GM19023 (cell line): ENCODE data around the gene SPPL3.
"Not testable (repeated sequence)": the region's sequence is repeated elsewhere in the genome, so short reads cannot be mapped to it uniquely, and the experiment has no call there.

ENCODE experiments used
- ATAC-seq: cut with Tn5 transposase; IDR thresholded peaks from one replicate; pipeline ENCODE4 v1.9.1; 2021; ENCODE audit warnings: mild to moderate bottlenecking, moderate library complexity; ENCODE audit not compliant: unreplicated experiment

Gene SPPL3

DNA sequence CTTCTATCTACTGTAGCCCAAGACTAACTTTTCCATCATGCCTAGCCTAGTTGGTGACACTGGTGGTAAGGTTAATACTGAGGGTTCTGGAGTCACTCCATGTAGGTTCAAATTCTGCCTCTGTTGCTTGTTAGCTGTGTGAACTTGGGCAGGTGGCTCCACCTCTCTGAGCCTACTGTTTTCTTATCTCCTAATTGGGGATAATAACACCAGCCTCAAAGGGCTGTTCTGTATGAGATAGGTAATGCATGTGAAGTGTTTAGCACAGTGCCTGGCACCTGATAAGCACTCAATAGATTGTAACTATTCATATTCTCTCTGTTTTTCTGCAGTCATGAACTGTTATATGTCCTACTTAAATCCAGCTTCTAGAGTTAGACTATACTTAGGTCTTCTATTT, 17.5 kb upstream of the SPPL3 start:
- no peak for ATAC-seq

DNA sequence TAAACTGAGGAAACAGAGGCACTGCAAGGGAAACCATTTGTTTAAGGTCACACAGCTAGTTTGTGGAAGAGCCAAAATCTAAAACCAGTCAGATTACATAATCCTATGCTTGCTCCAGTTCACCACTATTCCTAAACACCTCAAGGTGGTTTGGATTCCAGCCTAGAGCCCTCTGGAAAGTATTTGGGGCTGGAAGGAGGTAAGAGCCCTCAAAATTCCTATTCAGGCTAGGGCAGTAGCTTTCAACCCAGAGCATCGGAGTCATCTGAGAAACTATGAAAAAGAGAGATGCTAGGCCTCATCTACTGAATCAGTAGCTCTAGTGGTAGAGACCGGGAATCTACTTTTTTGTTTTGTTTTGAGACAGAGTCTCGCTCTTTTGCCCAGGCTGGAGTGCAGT, 16.0 kb upstream of the SPPL3 start:
- ATAC-seq, result no peak

DNA sequence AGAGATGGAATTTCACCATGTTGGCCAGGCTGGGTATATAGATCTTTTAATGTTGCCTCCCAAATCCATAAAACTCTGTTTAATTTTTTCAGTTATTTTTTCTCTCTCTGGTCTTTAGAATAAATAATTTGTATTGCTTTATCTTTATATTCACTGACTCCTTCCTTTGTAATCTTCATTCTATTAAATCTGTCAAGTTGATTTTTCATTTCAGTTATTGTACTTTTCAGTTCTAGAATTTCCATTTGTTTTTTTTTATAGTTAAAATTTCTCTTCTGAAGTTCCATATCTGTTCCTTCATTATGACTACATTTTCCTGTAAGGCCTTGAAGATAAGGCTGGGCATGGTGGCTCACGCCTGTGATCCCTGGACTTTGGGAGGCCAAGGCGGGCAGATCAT, 13.6 kb upstream of the SPPL3 start:
- ATAC-seq, result no peak

DNA sequence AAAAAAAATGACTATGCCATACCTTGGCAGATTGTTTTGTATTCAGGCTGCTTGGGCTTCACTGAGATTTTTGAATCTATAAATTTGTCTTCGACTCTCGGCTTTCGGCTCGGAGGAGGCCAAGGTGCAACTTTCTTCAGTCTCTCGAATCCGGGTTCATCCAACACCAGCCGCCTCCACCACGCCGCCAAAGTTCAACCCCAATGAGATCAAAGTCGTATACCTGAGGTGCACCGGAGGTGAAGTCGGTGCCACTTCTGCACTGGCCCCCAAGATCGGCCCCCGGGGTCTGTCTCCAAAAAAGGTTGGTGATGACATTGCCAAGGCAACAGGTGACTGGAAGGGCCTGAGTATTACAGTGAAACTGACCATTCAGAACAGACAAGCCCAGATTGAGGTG, 12.4 kb upstream of the SPPL3 start:
- ATAC-seq, result no peak

DNA sequence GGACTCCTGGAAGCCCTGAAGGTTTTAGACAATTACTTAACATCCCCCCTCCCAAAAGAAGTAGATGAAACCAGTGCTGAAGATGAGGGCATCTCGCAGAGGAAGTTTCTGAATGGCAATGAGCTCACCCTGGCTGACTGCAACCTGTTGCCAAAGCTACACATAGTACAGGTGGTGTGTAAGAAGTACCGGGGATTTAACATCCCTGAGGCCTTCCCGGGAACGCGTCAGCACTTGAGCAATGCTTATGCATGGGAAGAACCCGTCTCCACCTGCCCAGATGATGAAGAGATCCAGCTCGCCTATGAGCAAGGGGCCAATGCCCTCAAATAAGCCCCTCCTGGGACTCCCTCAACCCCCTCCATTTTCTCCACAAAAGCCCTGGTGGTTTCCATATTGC, 10.6 kb upstream of the SPPL3 start:
- no peak for ATAC-seq

DNA sequence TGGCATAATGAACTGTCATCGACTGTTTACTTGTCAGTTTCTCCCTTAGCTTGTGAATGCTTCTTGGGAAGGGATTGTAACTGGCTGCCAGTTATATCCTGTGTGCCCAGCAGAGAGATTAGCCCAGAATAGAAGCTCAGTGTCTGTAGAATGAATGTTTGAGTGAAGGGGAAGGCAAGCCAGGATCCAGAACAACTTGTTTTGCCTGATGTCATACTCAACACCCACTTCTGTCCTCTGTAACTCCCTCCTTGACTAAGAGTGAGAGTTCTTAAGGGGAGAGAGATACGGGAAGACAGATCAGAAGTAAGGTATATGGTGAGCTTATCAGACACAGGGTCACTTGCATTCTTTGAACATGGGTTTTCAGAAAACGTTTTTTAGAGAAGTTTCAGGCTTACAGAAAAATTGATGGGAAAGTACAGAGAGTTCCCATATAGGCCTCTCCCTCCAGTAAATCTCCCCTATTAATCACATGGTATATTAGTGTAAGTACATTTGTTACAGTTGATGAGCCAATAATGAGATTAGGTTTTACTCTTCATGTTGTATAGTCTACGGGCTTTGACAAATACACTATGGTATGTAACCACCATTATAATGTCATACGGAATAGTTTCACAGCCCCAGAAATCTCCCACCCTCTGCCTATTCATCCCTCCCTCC, 5.6 kb upstream of the SPPL3 start:
- ATAC-seq, result no peak

DNA sequence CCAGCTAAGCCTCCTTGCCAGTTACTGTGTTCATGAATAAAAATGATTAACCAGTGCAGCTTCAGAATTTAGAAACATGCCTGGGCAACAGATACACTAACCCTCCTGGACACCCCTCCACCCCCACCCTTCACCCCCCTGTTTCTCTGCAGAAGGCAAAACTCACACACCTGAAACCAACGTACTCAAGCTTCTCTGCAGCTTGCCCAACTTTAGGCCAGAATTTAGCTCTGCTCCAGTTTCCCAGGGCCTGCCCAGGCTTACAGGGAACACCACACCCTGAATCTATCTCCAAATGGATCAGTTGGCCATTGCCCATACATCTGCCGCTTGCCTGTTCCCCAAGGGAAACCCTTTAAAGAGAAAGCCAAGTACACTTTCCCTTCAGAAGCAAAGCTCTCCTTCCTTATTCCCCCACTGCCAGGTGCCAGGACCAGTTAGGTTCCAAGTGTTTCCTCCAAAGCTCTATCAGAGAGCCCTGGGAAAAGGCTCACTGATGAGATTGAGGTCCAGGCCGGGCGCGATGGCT, 1.8 kb upstream of the SPPL3 start:
- ATAC-seq, result no peak

DNA sequence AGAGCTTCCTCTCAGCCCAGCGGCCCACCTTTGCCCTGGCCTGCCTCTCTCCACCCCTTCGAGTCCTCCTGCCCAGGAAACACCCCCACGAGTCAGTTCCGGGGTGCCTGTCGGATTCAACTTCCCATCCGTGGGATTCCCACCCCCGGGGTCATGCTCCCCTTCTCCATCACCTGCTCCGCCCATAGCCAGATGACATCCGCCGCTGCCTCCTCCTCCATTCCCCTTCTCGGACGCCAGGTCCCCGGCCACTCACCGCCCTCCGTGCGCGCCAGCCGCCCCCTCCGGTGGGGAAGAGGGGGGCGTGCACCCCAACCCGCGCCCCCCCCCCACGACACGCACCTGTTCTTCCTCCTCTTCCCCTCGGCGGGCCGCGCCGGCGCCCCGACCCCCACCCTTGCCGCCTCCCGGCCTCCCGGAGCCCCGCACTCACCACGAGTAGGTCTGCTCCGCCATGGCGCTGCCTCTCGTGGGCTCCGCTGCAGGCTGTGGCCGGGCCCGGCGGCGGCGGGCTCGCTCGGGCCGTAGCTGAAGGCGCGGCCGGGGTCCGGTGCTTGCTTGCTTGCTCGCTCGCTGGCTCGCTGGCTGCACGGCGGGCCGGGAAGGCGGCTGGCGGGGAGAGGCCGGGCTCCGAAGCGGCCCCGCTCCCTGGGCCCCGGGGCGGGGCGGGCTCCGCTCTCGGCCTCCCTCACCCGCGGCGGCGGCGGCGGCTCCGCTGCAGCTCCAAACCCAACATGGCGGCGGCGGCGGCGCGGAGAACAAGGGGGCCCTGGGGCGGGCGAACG, 554 bp downstream of the SPPL3 start:
- peak; percentile 47 for ATAC-seq

DNA sequence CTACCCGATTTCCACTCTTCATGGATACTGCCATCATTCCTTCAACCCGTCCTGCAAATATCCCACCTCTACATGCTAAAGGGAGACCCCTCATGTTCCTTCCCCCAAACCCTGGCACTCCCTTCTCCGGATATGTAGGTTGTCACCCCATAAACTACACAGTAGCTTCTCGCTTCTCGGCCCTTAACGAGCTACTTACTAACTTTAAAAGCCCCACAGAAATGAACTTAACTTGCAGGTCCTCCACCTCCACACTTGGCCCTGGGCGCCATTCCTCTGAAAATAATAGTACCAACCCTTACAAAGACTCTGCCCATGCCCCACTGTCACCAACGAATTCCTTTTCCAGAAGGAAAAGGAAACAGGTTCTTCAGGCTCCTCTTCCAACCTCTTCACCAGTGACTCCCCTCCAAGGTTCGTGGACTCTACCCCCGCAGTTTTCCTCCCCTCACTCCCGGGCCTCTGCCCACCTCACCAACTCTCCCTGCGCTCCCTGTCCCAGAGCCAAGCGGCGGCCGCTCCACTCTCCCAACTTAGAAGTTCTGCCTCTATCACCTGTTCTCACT, 1.2 kb downstream of the SPPL3 start:
- ATAC-seq, result no peak

DNA sequence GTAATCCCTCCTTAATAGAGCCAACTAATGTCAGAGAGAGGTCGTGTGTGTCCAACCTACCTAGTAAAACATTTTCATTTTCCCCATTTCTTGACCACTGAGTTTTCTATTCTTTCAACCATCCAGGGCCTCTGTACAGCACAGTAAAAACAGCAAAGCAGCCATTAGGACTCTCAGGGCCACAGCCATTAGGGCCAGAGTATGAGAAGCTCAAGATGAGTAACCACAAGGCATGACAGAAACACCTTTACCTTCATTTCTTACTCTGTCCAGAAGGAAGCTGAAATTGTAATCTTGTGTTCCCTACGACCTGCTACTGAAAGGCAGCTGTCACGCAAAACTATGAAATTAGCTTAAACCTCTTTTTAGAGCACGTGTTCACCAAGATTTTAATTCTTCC, 2.3 kb downstream of the SPPL3 start:
- ATAC-seq, result no peak

DNA sequence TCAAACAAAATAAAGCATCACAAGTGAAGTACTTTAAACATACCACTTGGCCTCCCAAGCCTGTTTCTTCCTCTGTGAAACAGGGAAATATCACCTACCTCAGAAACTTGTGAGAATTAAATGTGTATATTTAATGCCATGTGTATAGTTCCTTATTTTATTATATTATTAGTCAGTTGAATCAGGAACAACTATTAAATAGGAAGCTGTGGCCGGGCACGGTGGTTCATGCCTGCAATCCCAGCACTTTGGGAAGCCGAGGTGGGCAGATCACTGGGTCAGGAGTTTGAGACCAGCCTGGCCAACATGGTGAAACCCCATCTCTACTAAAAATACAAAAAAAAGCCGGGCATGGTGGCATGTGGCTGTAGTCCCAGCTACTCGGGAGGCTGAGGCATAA, 3.1 kb downstream of the SPPL3 start:
- not testable (repeated sequence) for ATAC-seq

DNA sequence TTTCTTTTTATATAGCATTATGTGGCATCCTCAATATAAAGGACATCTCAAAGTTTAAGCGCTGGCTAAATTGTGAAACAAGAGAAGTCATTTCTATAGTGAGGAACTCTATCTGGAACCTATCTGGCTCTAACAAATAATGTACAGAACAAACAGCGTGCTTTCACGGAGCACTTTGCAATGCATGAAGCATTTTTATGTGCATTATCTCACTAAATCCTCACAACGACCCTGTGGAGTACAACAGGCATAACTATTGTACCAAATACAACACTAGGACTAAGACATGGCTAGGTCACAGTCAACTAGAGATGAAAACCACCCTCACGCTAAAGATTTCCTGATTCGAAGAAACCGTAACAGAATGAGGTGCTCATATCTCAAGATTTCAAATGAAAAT, 8.6 kb downstream of the SPPL3 start:
- no peak for ATAC-seq

DNA sequence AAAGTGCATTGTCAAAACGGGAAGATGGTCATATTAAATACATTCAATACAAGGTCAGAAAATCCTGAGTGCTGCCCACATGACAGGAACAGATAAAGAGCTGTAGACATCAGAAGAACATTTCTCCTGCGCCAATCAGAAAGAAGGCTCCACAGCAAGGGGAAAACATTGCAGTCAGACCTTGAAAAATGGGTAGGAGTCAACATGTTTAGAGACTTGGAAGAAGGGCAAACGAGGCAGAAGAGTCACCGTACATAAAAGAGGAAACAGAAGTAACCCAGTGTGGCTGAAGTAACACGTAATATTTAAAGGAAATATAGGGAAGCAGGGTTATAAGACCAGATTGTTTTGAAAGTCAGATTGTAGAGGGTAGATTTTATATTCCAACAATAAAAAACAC, 11.9 kb downstream of the SPPL3 start:
- no peak for ATAC-seq

DNA sequence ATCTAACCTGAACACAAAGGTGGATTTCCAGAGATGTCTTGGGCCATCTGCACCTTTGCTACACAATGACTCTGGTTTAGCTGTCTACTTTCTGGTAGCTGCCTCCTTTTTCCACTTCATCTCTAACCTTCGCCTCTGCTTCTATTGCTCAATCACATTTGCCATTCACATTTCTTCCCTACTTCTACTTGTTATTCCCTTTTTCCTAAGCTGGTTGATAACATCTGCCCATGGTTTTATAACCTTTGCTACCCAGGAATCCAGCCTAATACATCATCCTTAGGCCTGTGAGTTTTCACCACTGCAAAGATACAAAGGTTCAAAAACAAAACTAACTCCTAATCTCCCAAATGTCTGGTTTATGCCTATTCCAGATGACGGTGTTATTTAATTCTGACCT, 13.2 kb downstream of the SPPL3 start:
- no peak for ATAC-seq

DNA sequence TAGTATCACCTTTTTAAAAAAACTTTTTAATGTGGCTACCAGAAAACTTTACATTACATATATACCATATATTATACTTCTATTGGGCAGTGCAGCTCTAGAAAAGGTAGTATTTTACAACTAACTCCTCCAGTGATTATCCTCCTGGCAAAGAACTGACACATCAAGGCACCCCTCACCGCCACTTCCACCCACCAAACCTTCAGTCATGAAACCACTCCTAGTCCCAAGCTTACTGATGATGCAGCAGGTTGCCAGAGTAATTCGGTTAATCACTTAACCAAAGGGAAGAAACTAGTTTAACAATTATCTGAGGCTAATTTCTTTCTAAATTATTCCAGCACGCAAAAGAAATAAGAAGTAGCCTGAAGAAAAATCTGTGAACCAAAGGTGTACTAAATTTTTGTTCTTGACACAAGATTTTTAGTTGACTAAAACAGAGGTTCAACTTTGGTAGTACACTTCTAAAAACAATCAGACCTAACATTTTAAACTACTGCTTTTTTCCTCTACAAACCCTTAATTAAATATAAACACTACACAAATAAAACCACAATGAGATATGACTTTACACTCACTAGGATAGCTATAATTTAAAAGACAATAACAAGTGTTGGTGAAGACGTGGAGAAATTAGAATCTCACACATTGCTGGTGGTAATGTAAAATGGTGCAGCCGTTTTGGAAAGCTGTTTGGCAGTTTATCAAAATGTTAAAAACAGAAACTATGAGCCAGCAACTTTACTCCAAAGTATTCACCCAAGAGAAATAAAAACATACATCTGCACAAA, 16.7 kb downstream of the SPPL3 start:
- ATAC-seq, result no peak

DNA sequence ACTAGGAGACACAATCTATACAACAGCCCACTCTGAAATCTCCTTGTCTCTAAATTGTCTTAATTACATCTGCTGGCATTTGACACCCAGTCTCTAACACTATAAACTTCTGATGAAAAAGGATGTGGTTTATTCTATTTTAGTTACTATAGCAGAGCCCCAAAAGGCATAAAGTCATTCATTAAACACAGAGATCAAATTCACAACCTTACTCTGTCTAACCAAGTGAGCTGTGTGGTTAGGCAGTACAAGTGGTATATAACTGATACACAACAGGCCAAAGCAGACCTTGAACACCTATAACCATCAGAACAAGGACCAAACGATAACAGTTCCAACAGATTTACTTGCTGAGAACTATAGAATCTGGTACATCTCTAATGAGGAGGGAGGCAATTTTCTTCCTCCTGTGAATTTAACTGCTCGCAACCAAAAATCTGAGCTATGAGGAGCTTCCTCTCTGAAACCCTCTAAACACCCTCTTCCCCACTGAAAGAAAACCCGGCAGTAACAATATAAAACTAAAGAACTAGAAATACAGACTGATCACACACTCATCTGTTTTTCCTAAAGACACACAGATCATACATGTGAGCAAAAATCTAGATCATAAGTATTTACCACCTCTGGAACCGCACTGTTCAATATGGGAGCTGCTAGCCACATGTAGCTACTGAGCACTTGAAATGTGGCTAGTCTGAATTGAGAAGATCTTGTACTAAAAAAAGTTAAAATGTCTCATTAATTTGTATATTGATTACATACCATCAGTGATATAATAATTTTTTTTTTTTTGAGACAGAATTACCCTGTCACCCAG, 17.7 kb downstream of the SPPL3 start:
- peak; percentile 81 for ATAC-seq

DNA sequence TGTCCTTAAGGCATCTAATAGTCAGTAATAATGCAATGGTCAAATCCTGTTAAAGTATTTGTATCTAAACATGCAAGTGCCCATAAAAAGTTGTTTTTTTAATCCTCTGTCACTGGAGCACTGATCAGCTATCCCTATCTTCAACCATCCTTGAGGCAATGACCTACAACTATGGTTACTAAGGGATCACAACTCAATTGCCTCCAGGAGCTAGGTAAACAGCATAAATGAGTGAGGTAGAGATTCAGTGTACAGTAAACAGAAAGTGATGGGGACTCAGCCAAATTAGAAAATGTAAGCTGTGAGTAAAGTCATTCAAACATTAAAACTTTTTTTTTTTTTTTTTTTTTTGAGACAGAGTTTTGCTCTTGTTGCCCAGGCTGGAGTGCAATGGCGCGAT, 18.6 kb downstream of the SPPL3 start:
- no peak for ATAC-seq

DNA sequence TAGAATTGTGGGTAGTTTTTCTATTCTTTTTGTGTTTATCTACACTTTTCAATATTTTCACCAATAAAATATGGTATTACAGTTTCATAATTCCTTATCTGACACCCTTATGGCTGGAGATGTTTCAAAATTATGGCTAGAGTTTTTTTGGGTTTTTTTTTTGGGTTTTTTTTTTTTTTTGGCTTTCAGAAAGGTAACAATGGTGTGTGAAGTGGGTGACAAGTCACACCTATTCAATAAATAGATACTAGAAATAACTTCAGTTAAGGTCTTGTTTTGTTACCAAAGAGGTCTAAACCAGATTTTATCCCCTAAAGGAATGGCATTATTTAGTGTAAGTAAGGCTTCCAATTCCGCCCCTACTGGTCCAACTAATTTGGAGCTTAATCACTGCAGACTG, 19.5 kb downstream of the SPPL3 start:
- no peak for ATAC-seq

DNA sequence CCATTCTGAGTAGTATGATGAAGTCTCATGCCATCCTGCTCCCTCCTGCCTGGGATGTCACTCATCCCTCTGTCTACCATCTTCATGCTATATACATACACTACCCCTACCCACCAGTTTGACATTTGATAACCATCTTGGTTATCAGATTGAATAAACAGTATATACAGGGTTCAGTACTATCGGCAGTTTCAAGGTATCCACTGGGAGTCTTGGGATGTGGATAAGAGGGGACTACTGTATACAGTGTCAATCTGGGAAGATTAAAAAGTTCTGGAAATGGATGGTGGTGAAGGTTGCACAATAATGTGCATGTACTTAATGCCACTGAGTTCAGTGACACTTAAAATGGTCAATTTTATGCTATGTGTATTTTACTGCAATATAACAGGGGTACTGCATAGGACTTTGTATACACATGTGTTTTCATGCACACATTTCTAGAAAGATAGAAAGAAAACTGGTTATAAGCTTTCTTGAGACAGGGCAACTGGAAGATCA, 22.1 kb downstream of the SPPL3 start:
- ATAC-seq, result no peak

DNA sequence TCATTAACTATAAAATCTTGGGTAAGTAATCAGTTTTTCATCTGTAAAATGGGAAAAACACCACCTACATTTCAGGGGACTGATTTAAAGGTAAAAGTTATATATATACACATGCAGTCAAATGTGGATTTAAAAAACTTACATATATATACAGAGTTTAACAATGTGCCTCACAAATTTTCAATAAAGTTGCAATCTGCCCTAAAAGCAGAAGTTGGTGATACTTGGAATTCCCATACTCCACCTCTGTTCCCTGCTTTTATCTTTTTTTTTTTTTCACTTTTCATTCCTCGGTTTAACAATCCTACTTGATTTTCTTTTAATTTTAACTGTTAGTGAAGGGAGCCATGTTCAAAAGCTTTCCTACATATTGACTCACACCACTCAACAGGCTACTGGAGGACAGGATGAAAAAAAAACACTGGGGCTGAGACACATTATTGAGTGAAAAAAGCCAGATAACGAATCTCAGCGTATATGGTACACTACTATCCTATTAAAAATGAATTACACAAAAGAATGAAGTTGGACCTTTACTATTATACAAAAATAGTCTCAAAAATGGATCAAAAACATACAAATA, 24.3 kb downstream of the SPPL3 start:
- ATAC-seq, result no peak
